Right atrium auricular region (tissue), 2 donors: Measurements from ENCODE around the gene CBLC. TPM values are rescaled to one million over a fixed set of nuclear protein-coding genes. Genes with fewer than 3 reads are reported as not detected.

ENCODE experiments used
- DNase-seq: peaks from one replicate; pipeline ENCODE4 v3.0.0-alpha.2; 2019; ENCODE audit warnings: low spot score
- H3K27ac ChIP-seq, 2 donors: fragments of 200-600 bp; sonication (generic); 1 replicate in 1 of 2; 2 replicates in 1 of 2; pipeline ENCODE4 v1.5.1; 2016 to 2019
- H3K27me3 ChIP-seq, 2 donors: fragments of 200-600 bp; sonication (generic); one replicate each; pipeline versions ENCODE4 v1.5.1 to v1.6.0; 2017 to 2019
- H3K36me3 ChIP-seq: fragments of 200-600 bp; sonication (generic); one replicate; pipeline ENCODE4 v1.5.1; 2016
- H3K4me1 ChIP-seq, 2 donors: fragments of 200-600 bp; sonication (generic); one replicate each; pipeline versions ENCODE4 v1.5.1 to v1.6.0; 2017 to 2019
- H3K4me3 ChIP-seq, 2 donors: fragments of 200-600 bp; sonication (generic); 1 replicate in 1 of 2; 2 replicates in 1 of 2; pipeline ENCODE4 v1.5.1; 2017 to 2019; ENCODE audit warnings: mild to moderate bottlenecking in 1 of 2, moderate library complexity in 1 of 2
- H3K9me3 ChIP-seq, 2 donors: fragments of 200-600 bp; sonication (generic); one replicate each; pipeline ENCODE4 v1.5.1; 2019
- total RNA-seq, 2 donors: library from RNA; depleted of rRNA; stranded (reverse); fragments of >200 nt; gene quantifications; one replicate each; pipeline ENCODE4 v1.1.0, GENCODE V29; 2016
- TF ChIP-seq, protein P1 (sequence below), 2 donors: fragments of 200-600 bp; sonication (generic); IDR thresholded peaks; one replicate each; pipeline ENCODE4 v1.5.1; 2019; ENCODE audit warnings: antibody characterized with exemption in 2 of 2

CBLC gene
- total RNA-seq, 2 donors from 2014 or later = not detected

DNA sequence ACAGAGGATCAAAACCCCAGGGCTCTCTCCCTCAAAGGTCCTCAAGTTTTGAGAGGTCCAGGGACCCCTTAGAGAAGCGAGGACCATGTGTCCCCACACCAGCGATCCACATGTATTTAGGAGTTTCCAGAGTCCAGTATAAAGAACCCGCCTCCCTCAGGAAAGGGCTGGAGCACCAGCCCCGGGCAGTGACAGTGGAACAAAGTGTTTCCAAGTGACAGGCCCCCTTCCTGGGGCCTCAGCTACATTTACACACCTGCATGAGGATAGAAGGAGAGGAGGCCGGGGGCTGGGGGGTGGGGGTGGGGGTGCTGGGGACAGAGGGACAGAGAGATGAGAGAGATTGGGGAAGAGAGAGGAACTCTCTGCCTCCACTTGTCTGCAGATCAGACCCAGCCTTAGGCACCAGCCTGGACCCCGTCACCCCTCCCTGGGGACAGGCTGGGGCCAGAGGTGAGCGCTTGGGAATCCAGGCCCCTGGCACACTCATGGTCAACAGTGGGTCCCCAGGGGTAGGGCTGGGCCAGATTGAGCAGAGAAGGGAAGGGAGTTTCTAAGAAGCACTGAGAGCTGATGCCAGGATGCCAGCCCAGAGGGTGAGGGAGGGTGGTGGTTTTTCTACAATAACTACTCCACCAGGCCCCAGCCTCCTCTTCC, 32.0 kb downstream of the CBLC start:
- peaks cover 0 to 31% of the 10 kb centered on the region in 2 donors for H3K4me1 ChIP-seq
- H3K9me3 ChIP-seq = no peaks in the 10 kb centered on the region
- peak overlapping the region; percentile 63 to 66 for H3K4me3 ChIP-seq
- no peaks in the 10 kb centered on the region for H3K27me3 ChIP-seq
- peaks cover 19% of the 10 kb centered on the region for H3K36me3 ChIP-seq
- H3K27ac ChIP-seq = peak overlapping the region; percentile 56 to 75
- TF ChIP-seq, protein P1, sequence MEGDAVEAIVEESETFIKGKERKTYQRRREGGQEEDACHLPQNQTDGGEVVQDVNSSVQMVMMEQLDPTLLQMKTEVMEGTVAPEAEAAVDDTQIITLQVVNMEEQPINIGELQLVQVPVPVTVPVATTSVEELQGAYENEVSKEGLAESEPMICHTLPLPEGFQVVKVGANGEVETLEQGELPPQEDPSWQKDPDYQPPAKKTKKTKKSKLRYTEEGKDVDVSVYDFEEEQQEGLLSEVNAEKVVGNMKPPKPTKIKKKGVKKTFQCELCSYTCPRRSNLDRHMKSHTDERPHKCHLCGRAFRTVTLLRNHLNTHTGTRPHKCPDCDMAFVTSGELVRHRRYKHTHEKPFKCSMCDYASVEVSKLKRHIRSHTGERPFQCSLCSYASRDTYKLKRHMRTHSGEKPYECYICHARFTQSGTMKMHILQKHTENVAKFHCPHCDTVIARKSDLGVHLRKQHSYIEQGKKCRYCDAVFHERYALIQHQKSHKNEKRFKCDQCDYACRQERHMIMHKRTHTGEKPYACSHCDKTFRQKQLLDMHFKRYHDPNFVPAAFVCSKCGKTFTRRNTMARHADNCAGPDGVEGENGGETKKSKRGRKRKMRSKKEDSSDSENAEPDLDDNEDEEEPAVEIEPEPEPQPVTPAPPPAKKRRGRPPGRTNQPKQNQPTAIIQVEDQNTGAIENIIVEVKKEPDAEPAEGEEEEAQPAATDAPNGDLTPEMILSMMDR (IDR thresholded peaks at IDR 0.05) = no peak
- DNase-seq = no peak

DNA sequence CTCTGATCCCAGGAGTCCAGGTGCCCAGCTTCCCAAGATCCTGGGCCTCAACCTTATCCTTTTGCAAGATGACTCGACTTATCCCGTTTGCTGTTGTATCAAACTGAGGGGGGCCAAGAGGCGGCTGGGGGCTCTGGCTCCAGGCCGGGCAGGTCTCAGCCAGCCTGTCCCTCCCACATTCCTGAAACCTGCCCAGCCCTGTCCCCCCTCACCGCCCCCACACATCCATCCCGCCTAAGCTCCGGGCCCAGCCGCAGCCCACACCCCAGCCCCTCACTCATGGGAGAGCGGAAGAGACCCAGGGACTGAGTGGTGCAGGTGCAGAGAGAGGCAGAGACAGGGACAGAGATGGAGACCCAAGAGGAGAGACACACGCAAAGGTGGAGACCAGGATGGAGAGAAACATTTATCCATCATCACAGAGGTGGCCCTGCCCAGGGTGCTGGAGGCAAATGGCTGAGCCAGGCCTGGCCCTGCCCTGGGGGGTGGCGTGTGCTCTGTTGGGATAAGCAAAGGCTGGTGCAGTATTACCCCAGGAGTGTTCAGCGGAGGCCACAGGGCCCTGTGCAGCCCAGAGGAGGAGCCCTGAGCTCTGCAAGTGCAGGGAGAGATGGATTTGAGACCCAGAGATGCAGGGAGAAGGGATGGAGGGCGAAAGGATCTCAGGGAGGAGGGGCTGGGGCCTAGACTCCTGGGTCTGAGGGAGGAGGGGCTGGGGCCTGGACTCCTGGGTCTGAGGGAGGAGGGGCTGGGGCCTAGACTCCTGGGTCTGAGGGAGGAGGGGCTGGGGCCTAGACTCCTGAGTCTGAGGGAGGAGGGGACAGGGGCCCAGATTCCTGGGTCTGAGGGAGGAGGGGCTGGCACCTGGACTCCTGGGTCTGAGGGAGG, 32.8 kb downstream of the CBLC start:
- Histone ChIP-seq H3K9me3 (no peaks in the 10 kb centered on the region), H3K4me3 (peak overlapping the region; percentile 63 to 66), H3K27ac (peak overlapping the region; percentile 56 to 75), H3K4me1 (peaks cover 0 to 31% of the 10 kb centered on the region in 2 donors), H3K27me3 (no peaks in the 10 kb centered on the region), H3K36me3 (peaks cover 27% of the 10 kb centered on the region)
- TF ChIP-seq, protein P1 (IDR thresholded peaks at IDR 0.05) = no peak
- DNase-seq = no peak

DNA sequence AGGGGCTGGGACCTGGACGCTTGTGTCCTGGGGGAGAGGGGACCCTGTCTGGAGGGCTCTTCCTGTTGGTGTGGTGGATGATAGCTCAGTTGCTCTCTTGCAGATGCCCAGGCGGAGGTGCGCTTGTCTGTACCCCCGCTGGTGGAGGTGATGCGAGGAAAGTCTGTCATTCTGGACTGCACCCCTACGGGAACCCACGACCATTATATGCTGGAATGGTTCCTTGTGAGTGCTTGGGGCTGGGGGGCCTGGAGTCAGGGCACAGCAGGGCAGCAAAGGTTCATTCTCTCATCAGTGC, 33.4 kb downstream of the CBLC start:
- Histone ChIP-seq H3K4me1 (peaks cover 0 to 31% of the 10 kb centered on the region in 2 donors), H3K27ac (no peak overlapping the region), H3K36me3 (peaks cover 27% of the 10 kb centered on the region), H3K27me3 (no peaks in the 10 kb centered on the region), H3K4me3 (no peak overlapping the region), H3K9me3 (no peaks in the 10 kb centered on the region)
- TF ChIP-seq, protein P1 (IDR thresholded peaks at IDR 0.05) = no peak
- DNase-seq = no peak

DNA sequence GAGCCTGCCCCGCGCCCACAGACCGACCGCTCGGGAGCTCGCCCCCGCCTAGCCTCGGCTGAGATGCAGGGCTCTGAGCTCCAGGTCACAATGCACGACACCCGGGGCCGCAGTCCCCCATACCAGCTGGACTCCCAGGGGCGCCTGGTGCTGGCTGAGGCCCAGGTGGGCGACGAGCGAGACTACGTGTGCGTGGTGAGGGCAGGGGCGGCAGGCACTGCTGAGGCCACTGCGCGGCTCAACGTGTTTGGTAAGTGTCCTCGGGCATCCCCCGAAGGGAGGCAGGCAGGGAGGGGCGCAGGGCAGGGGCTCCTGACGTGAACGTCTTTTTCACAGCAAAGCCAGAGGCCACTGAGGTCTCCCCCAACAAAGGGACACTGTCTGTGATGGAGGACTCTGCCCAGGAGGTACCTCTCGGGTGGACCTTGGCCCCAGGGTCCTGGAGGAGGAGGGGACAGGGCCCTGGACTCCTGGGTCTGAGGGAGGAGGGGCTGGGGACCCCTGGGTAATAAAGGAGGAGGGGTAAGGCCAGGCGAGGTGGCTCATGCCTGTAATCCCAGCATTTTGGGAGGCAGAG, 34.5 kb downstream of the CBLC start:
- Histone ChIP-seq H3K36me3 (peaks cover 27% of the 10 kb centered on the region), H3K27ac (no peak overlapping the region), H3K4me1 (peaks cover 0 to 31% of the 10 kb centered on the region in 2 donors), H3K9me3 (no peaks in the 10 kb centered on the region), H3K4me3 (no peak overlapping the region), H3K27me3 (no peaks in the 10 kb centered on the region)
- no peak for DNase-seq
- TF ChIP-seq, protein P1 (IDR thresholded peaks at IDR 0.05) = no peak

DNA sequence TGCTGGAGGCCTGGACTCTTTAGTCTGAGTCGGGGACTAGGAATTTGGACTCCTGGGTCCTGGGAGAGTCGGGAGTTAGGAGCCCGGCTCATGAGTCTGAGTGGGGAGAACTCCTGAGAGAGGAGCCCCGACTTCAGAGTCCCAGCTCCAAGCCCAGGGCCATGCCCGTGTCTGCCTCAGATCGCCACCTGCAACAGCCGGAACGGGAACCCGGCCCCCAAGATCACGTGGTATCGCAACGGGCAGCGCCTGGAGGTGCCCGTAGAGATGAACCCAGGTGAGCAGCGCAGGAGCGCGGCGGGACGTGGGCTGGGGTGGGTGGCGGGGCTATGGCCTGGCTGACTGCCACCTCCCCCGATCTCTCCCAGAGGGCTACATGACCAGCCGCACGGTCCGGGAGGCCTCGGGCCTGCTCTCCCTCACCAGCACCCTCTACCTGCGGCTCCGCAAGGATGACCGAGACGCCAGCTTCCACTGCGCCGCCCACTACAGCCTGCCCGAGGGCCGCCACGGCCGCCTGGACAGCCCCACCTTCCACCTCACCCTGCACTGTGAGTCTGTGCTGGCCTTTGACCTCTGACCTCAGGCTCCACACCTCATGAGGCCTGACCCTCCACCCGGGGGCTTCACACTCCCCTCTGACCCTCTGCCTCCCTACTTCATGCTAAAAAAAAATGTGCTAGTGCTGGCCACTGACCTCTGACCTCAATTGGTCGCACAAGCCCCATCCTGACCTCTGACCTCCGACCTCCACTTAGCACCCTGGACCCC, 35.6 kb downstream of the CBLC start:
- H3K36me3 ChIP-seq = peaks cover 27% of the 10 kb centered on the region
- no peak for DNase-seq
- H3K9me3 ChIP-seq = no peaks in the 10 kb centered on the region
- no peak overlapping the region for H3K4me3 ChIP-seq
- H3K27ac ChIP-seq = no peak overlapping the region
- H3K27me3 ChIP-seq = no peaks in the 10 kb centered on the region
- peaks cover 0 to 25% of the 10 kb centered on the region in 2 donors for H3K4me1 ChIP-seq
- TF ChIP-seq, protein P1 (IDR thresholded peaks at IDR 0.05) = no peak
